ENCODE measurements around the gene LITAFD. TPM values are rescaled to one million over a fixed set of nuclear protein-coding genes. Genes with fewer than 3 reads are reported as not detected.

The LITAFD gene
- total RNA-seq, 1 experiment from 2014 or later, result not detected

GRCh38 chr16:8832717-8833105 lies 49.4 kb upstream of the LITAFD start:
- no peak for ATAC-seq
- CTCF ChIA-PET, result no interaction called here

More at GRCh38 chr16:8832717-8833105, 49.4 kb upstream of the LITAFD start:
- Histone ChIP-seq H2AFZ (ENCODE audit: low read depth, low read length, poor library complexity, severe bottlenecking) (no peak overlapping the region), H3K27me3 (ENCODE audit: insufficient read depth, low read length) (no peaks in the 10 kb centered on the region), H4K20me1 (ENCODE audit: insufficient read depth) (no peaks in the 10 kb centered on the region), H3K9me2 (ENCODE audit: insufficient read depth) (no peaks in the 10 kb centered on the region), H3K27ac (ENCODE audit: low read depth, low read length) (no peak overlapping the region), H3K4me1 (ENCODE audit: control insufficient read depth in 1 of 2, insufficient read depth in 2 of 2, low read length in 2 of 2) (no peaks in the 10 kb centered on the region), H3K9me3 (ENCODE audit: control insufficient read depth in 1 of 2, insufficient read depth in 1 of 2, low read depth in 1 of 2, low read length in 2 of 2) (no peaks in the 10 kb centered on the region), H3K4me2 (ENCODE audit: low read length) (no peak overlapping the region), H3K36me3 (ENCODE audit: control insufficient read depth in 1 of 2, insufficient read depth in 2 of 2, low read length in 2 of 2) (peaks cover 11 to 34% of the 10 kb centered on the region in 2 experiments; a peak in 3 of 4 replicates), H3K79me2 (ENCODE audit: insufficient read depth, low read length) (peaks cover 56% of the 10 kb centered on the region), H3K9ac (ENCODE audit: low read length) (no peak overlapping the region), H3K4me3 (replicated peaks in 1 of 2; ENCODE audit: low read depth in 1 of 2, low read length in 2 of 2) (no peak overlapping the region)
- BruUV-seq (replicated peaks), result no TSS peak
- DNase-seq (ENCODE audit: low read depth, low spot score), result no peak
- ChIA-PET POLR2A (no interaction called here), RAD21 (ENCODE audit: low non-redundant PET in 1 of 2, low total read pairs in 2 of 2, uncharacterized antibody in 2 of 2, unreplicated experiment in 2 of 2) (no interaction called here)
- no peak for TF ChIP-seq TCF7L2 (IDR thresholded peaks at IDR 0.05; ENCODE audit: borderline replicate concordance, extremely low read depth, insufficient read depth, insufficient read length)
- TF ChIP-seq JUND (IDR thresholded peaks at IDR 0.05), result no peak
- TF ChIP-seq ATF3 (IDR thresholded peaks at IDR 0.05), result no peak
- TF ChIP-seq, protein P1, sequence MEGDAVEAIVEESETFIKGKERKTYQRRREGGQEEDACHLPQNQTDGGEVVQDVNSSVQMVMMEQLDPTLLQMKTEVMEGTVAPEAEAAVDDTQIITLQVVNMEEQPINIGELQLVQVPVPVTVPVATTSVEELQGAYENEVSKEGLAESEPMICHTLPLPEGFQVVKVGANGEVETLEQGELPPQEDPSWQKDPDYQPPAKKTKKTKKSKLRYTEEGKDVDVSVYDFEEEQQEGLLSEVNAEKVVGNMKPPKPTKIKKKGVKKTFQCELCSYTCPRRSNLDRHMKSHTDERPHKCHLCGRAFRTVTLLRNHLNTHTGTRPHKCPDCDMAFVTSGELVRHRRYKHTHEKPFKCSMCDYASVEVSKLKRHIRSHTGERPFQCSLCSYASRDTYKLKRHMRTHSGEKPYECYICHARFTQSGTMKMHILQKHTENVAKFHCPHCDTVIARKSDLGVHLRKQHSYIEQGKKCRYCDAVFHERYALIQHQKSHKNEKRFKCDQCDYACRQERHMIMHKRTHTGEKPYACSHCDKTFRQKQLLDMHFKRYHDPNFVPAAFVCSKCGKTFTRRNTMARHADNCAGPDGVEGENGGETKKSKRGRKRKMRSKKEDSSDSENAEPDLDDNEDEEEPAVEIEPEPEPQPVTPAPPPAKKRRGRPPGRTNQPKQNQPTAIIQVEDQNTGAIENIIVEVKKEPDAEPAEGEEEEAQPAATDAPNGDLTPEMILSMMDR (IDR thresholded peaks at IDR 0.05 in 2 of 3, conservative IDR thresholded peaks at IDR 0.05 in 1 of 3; ENCODE audit: borderline replicate concordance in 1 of 3, insufficient read depth in 1 of 3, low read depth in 2 of 3, low read length in 2 of 3), result no peak
- TF ChIP-seq ELF1 (IDR thresholded peaks at IDR 0.05; ENCODE audit: borderline replicate concordance, low read depth), result no peak
- no peak for TF ChIP-seq EZH2phosphoT487 (IDR thresholded peaks at IDR 0.05; ENCODE audit: borderline replicate concordance)
- no peak for TF ChIP-seq REST (IDR thresholded peaks at IDR 0.05; ENCODE audit: low read depth)
- no peak for TF ChIP-seq ZNF274 (IDR thresholded peaks at IDR 0.05; ENCODE audit: low read depth, low read length)
- TF ChIP-seq SIN3A (IDR thresholded peaks at IDR 0.05; ENCODE audit: low read depth), result no peak
- TF ChIP-seq, protein P2, sequence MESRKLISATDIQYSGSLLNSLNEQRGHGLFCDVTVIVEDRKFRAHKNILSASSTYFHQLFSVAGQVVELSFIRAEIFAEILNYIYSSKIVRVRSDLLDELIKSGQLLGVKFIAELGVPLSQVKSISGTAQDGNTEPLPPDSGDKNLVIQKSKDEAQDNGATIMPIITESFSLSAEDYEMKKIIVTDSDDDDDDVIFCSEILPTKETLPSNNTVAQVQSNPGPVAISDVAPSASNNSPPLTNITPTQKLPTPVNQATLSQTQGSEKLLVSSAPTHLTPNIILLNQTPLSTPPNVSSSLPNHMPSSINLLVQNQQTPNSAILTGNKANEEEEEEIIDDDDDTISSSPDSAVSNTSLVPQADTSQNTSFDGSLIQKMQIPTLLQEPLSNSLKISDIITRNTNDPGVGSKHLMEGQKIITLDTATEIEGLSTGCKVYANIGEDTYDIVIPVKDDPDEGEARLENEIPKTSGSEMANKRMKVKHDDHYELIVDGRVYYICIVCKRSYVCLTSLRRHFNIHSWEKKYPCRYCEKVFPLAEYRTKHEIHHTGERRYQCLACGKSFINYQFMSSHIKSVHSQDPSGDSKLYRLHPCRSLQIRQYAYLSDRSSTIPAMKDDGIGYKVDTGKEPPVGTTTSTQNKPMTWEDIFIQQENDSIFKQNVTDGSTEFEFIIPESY (IDR thresholded peaks at IDR 0.05; ENCODE audit: extremely low read depth, insufficient replicate concordance, low read length), result no peak
- no peak for TF ChIP-seq RAD21 (IDR thresholded peaks at IDR 0.05; ENCODE audit: low read depth)
- TF ChIP-seq SRF (IDR thresholded peaks at IDR 0.05; ENCODE audit: low read depth), result no peak
- no peak for TF ChIP-seq SP1 (IDR thresholded peaks at IDR 0.05; ENCODE audit: low read depth)
- intact Hi-C loops (cut with micrococcal nuclease), result no loop called here
